Gastroesophageal sphincter (tissue), 3 donors: ENCODE data around the gene CDH13.

Source experiments
- CTCF ChIP-seq, 4 experiments: fragments of 200-600 bp in 2 of 4; fragments of 450-650 bp in 2 of 4; sonication (generic) in 1 of 4; IDR thresholded peaks; one replicate each; pipeline ENCODE4 v1.5.1; 2017 to 2019; ENCODE audit warnings: antibody characterized with exemption in 4 of 4, mild to moderate bottlenecking in 2 of 4, moderate library complexity in 2 of 4
- POLR2AphosphoS5 ChIP-seq: sonication (generic); formaldehyde crosslinking; IDR thresholded peaks from one replicate; pipeline ENCODE4 v1.6.1; 2017; ENCODE audit warnings: antibody characterized with exemption

DNA sequence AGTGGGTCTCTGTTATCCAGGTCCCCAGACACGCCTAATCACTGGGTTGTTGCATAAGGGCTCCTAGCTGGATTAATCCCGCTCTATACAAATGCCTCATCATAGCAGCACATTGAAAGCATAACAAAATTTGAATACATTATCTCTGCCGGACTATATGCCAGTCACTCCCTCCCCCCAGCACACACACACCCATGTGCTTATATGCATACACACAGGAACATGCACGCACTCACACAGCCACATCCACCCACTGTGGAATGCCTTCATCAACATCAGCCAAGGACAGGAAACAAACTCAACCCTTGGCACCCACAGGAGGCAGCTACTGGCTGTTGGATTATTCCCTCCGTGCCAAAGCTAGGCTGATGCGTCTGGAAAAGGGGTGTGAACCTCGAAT is 3.5 kb upstream of the CDH13 start:
- TF ChIP-seq POLR2AphosphoS5 (no peak), CTCF (IDR thresholded peaks at IDR 0.05) (no peak)
